BJ (cell line): ENCODE data around the gene BRWD1. TPM values are rescaled to one million over a fixed set of nuclear protein-coding genes. Genes with fewer than 3 reads are reported as not detected.

Experiments used
- CTCF ChIA-PET: fragments of 350-600 bp; formaldehyde crosslinking; extraction: SDS; loops from one replicate; lab custom pipeline; 2021; ENCODE audit warnings: antibody characterized with exemption, inconsistent platforms; lab: Yijun Ruan, JAX
- POLR2A ChIA-PET: fragments of 300-600 bp; sonication (Branson Sonifier 250); formaldehyde crosslinking; extraction: SDS; loops from one replicate; lab custom pipeline; 2021; ENCODE audit warnings: antibody characterized with exemption; lab: Charles Lee
- DNase-seq: peaks from one replicate; pipeline ENCODE4 v3.0.0-alpha.2; 2011; ENCODE audit warnings: low read depth
- H3K27me3 ChIP-seq: 2 replicates; pipeline ENCODE4 v1.6.0; 2011; ENCODE audit warnings: low read length; ENCODE audit not compliant: control insufficient read depth, insufficient read depth
- H3K36me3 ChIP-seq: 2 replicates; pipeline ENCODE4 v1.5.1; 2011; ENCODE audit warnings: low read length; ENCODE audit not compliant: control insufficient read depth, insufficient read depth
- H3K4me3 ChIP-seq: 2 replicates; pipeline ENCODE4 v1.5.1; 2011; ENCODE audit warnings: low read depth, mild to moderate bottlenecking, control low read depth, low read length
- CTCF ChIP-seq: IDR thresholded peaks from 2 replicates; pipeline ENCODE4 v1.5.1; 2011; ENCODE audit warnings: low read depth, mild to moderate bottlenecking, control low read depth, inconsistent platforms, low read length, moderate library complexity; ENCODE audit not compliant: insufficient read depth
- polyA plus RNA-seq: library from polyadenylated mRNA; depleted of rRNA; stranded (reverse); fragments of >200 nt; gene quantifications from 2 replicates; pipeline ENCODE4 v1.2.3, GENCODE V29; 2011

The BRWD1 gene
- polyA plus RNA-seq, 1 experiment = 5.9 TPM

- Histone ChIP-seq H3K36me3 (peaks cover 9% of the 10 kb centered on the region), H3K27me3 (no peaks in the 10 kb centered on the region), H3K4me3 (no peak overlapping the region)
- ChIA-PET POLR2A (no interaction called here), CTCF (interaction anchor here (0.7 kb wide), 1 partner anchor 45 kb away, joined by 4 read pairs; no protein-coding TSS in a partner anchor)
- DNase-seq = no peak
- no peak for TF ChIP-seq CTCF
Measured at GRCh38 chr21:39209334-39209688, 104.1 kb downstream of the BRWD1 start.

GRCh38 chr21:39208624-39209333 lies 104.7 kb downstream of the BRWD1 start:
- no peak for TF ChIP-seq CTCF
- DNase-seq = no peak
- H3K27me3 ChIP-seq = no peaks in the 10 kb centered on the region
- POLR2A ChIA-PET = no interaction called here
- no peak overlapping the region for H3K4me3 ChIP-seq
- peaks cover 9% of the 10 kb centered on the region for H3K36me3 ChIP-seq
- CTCF ChIA-PET = interaction anchor here (0.7 kb wide), 1 partner anchor 44 kb away, joined by 4 read pairs; no protein-coding TSS in a partner anchor

- Histone ChIP-seq H3K27me3 (no peaks in the 10 kb centered on the region), H3K4me3 (no peak overlapping the region), H3K36me3 (peaks cover 7% of the 10 kb centered on the region)
- ChIA-PET POLR2A (no interaction called here), CTCF (interaction anchor here (1.1 to 1.4 kb wide), 2 partner anchors 11 to 111 kb away, joined by 3 read pairs; no protein-coding TSS in a partner anchor)
- no peak for DNase-seq
- peak; percentile 16; the same call in 1 of the 2 replicates for TF ChIP-seq CTCF
Measured at GRCh38 chr21:39204134-39204533, 109.3 kb downstream of the BRWD1 start.

GRCh38 chr21:39198800-39199199 lies 114.6 kb downstream of the BRWD1 start:
- POLR2A ChIA-PET = no interaction called here
- H3K36me3 ChIP-seq = peaks cover 6% of the 10 kb centered on the region
- CTCF ChIA-PET = interaction anchor here (1.0 kb wide), 1 partner anchor 18 kb away, joined by 3 read pairs; no protein-coding TSS in a partner anchor
- no peak for TF ChIP-seq CTCF
- H3K4me3 ChIP-seq = no peak overlapping the region
- DNase-seq = no peak
- H3K27me3 ChIP-seq = no peaks in the 10 kb centered on the region

- no peak for DNase-seq
- TF ChIP-seq CTCF = no peak
- POLR2A ChIA-PET = no interaction called here
- no peak overlapping the region for H3K4me3 ChIP-seq
- peaks cover 6% of the 10 kb centered on the region for H3K36me3 ChIP-seq
- H3K27me3 ChIP-seq = no peaks in the 10 kb centered on the region
- CTCF ChIA-PET = interaction anchor here (1.0 kb wide), 1 partner anchor 17 kb away, joined by 3 read pairs; no protein-coding TSS in a partner anchor
Measured at GRCh38 chr21:39197448-39198233, 115.8 kb downstream of the BRWD1 start.
